T-helper 2 cell treated with Interferon-gamma antibody and Interleukin-4, amounts not matched to agents 100 ng/mL and 5 ng/mL, for 36 hours (primary cell): ENCODE measurements around the gene PIGU. TPM values are rescaled to one million over a fixed set of nuclear protein-coding genes. Genes with fewer than 3 reads are reported as not detected.

ENCODE experiments used
- intact Hi-C: fragments of 100-400 bp; cut with micrococcal nuclease; formaldehyde crosslinking; loops from one replicate; pipeline ENCODE4 v1.15.1; 2023
- total RNA-seq: library from RNA; stranded (reverse); gene quantifications from 2 replicates; pipeline ENCODE4 v1.2.3, GENCODE V29; 2022

Gene PIGU
- total RNA-seq, 1 donor from 2014 or later, result 22.0 TPM

DNA sequence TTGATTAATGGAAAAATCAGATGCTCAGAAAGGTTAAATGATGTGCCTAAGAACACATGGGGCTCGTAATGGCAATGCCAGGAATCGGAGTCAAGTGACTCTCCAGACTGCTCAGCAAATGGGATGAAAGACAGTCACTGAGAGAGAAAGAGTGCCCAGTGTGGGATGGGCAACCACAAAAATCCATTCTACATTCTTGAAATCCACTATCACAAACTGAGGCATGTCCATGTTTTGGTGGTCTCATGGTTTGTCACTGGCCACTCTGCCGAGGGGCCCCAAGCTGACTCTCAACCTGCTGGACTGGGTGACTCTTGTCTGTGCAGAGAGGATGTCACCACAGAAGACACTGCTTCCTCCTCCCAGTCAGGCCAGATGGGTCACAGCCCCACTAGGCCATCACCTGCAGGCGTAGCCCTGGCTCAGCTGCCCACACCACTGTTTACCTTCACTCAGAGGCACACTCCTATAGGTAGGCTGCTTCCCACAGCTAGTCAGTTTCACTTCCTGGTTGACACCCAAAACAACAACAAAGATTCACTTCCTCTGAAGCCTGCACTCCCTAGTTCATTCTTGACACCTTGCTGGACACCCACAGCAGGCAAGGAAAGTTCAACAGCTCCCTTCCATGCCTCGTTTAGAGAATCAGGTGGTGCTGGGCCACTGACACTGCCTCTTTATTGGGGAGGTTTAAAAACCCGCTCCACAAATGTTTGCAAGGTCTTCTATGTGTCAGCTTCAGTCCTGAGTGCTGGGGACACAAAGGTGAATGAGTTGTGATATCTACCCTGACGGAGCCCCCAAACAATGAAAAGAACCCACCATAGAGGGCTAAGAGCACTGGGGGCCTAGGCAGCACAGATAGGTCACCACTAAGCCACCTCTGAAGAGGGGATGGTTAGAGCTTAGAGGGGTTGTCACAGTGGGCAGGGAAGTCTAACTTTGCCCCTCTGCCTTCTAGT is 96.6 kb downstream of the PIGU start:
- intact Hi-C loops, result no loop called here

DNA sequence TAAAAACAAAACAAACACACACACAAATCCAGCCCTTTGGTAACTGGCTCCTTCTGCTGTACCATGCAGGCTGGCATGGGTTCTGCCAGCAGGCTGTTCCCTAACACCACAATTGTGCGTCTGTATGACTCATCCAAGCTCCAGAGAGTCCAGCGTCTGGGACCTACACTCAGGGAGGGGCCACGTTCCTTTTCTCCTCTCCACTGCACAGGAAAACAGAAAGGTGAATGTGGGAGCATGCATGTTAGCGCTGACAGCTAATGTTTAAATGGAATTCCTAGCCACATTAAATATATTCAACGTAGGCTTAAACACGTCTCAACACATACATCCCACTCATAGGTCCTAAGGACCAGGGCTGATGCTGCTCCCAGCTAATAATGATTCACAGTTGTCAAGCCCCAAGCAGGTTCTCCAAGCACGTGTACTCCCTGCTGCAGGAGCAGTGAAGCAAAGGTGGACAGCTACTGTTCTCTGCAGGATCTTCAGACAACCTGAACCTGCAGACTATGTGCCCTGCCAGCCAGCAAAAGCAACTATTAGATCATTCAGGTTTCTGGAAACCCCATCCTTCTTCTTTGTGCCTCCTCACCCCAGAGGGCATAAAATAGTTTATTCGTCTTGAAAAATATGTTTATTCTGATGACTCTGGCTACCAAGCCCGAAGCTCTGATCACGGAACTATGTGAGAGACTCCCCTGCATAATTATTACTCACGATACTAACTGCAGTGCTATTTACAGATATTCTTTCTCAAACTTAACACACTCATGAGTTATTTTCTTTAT is 97.5 kb downstream of the PIGU start:
- intact Hi-C loops, result no loop called here

GRCh38 chr20:34578521-34578920 is 98.4 kb downstream of the PIGU start:
- intact Hi-C loops, result no loop called here

- intact Hi-C loops, result no loop called here
These were observed 98.9 kb downstream of the PIGU start for GRCh38 chr20:34578025-34578424.

DNA sequence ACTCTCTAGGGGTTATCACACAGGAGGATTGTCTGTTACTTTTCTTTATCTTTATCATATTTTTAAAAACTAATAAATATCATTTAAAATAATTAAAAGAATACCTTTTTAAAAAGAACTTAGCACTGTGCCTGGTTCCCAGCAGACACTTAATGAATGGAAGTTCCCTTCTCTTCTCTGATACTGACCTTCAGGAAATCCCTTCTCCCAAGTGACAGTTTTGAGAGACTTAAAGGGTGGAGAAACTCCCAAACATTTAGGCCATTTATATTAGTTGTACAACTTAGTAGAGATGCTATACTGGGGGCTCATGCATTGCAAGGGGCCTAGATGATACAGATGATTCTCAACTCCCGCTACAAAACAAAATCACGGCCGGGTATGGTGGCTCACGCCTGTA is 99.8 kb downstream of the PIGU start:
- intact Hi-C loops, result no loop called here

DNA sequence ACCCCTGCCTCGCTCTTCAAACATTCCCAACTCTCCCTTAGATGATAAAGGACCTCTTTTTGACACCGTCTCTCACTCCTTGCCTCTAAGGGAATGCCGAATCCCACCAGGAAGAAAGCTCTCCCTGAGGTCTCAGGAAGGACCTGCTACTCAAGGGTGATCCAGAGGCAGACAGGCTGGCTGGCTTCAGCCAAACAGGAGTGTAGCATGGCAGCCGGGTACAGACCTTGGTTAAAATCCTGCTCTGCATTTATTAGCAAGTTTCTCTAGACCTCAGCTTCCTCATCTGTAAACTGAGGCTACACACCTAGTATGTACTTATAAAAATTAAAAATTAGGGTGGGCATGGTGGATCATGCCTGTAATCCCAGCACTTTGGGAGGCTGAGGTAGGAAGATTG is 101.1 kb downstream of the PIGU start:
- intact Hi-C loops, result no loop called here

GRCh38 chr20:34575271-34575670 is 101.6 kb downstream of the PIGU start:
- intact Hi-C loops, result no loop called here

GRCh38 chr20:34574861-34575260 is 102.0 kb downstream of the PIGU start:
- intact Hi-C loops, result no loop called here

DNA sequence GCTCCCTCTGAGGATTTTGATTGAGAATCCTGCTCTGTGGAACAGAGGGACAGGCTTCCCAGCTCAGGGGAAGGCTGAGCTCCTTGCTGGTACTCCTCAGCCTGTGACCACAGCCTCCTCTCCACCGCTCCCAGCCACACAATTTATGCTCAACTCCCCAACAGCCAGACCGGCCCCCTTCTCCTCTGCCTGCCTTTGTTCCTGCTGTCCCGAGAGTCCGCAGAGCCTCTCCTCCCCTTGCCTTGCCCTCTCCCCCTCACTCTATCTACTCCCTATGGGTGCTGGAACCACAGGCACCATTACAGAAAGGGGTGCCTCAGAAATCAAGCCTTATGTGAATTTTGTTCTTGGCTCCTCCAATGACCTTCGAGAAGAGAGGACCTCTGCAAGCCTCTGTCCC is 102.5 kb downstream of the PIGU start:
- intact Hi-C loops, result no loop called here

- intact Hi-C loops, result no loop called here
These were observed 103.2 kb downstream of the PIGU start for GRCh38 chr20:34573541-34574300.

- intact Hi-C loops, result no loop called here
These were observed 105.1 kb downstream of the PIGU start for GRCh38 chr20:34571753-34572152.

DNA sequence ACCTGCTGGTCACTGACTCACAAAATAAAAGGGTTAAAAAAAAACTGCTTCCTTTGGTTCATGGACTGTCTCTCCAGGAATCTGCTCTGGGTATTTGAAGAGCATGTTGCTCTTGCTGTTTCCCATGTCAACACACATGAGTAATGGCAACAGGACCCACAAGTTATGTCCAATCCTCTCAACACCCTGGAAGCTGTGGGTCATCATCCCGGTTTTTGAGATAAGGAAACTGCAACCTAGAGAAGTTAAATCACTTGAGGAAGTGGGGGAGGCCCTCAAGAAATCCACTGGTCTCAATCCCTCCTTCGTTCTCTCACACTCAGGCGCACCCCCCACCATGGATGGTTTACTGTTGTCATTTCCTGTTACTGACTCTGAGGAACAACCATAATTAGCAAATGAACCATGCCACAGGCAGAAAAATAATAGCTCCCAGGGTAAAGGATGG is 106.0 kb downstream of the PIGU start:
- intact Hi-C loops, result no loop called here

- intact Hi-C loops, result no loop called here
These were observed 107.3 kb downstream of the PIGU start for GRCh38 chr20:34569598-34569997.

DNA sequence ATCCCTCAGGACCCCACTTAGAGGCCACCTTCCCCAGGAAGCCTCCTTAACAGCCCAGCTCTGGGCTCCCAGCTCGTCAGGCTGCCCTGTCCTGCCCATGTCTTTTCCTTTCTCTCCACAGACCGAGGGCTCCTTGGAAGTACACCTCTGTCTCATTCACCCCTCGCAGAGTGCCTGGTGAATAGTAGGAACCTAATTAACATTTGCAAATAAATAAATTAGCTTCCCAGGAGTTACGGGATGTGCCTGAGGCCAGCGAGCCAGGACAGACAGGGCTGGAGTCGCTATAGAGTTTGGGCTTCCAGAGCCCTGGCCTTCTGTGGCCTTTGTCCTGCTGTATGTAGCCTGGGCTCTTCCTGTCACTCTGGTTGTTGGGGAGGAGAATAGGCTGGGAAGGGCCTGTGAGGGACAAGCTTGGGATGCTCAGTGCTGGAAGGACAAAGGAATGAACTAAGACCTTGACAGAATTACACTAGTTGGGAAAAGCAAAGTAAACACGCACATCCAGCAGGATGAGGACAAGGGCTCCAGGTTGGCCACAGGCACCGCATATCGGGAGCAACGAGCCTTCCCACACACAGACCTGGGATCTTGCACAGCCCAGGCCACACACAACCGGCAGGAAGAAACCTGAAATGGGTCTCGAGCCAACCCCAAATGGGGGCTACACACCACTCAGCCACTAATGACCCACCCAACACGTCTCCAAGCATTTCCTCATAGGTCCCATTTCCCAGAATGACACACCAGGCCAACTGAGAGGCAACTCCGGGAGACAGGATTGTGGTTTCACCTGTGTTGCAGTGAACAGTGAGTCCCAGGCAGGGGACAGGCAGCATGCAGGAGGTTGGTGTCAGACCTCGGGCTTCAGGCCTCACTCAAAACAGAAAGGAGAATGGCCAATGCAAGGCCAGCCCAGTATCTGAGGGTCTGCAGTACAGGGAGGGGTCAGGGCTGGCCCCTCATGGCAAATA is 108.7 kb downstream of the PIGU start:
- intact Hi-C loops, result no loop called here

DNA sequence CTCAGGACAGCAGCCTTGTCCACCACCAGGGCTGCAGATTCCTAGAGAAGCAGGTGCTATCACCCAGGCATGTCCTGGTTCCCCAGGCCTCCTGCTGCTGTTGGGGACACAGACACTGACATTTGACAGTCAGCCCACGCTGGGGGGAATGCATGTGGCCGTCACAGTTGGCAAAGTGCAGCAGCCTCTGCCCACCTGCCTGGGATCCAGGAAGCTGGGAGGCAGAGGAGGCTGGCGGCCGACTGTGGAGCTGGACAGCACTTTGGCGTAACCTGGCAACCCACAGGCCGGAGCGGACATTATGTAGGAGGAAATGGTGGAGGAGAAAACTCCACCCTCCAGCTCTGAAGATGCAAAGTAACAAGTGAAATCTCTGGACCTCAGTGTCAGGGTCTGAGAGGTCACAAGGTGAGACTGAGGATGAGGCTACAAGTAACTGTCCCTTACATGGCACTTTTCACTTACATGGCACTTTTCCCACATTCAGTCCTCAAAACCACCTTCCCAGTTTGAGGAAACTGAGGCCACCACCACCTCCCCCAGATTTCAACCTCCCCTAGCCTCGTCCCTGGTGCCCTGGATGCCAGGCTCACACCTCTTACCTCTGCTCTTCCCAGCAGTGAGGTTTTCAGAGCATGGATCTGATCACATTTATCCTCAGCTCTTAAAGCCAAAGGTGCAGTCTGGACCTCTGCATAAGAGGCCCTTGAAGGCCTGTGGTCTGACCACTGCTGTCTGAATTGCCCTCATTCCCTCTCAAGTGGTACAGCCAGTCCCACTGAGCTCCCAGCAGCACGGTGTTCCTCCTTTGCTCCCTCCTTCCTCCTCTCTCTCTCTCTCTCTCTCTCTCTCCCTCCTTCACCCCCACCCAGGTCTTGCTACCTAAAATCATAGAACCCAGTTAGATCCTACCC is 109.7 kb downstream of the PIGU start:
- intact Hi-C loops, result no loop called here

DNA sequence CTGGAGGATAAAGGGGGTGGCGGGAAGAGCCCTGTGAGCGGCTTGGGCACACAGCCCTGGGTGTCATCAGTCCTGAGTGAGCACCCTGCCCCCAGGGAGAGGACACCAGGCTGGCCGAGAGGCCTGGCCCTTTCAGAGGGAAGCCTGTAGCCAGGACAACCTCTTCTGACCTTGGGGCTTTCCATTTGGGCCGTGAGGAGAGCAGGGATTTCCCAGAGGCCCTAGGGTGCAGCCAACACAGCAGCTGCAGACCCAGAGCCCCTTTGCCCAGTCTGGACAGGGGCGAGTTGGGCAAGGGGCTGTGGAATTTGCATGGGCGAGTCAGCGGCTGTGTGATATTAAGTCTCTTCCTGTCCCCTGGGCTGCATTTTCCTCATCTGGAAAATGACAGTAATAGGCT is 112.1 kb downstream of the PIGU start:
- intact Hi-C loops, result no loop called here

DNA sequence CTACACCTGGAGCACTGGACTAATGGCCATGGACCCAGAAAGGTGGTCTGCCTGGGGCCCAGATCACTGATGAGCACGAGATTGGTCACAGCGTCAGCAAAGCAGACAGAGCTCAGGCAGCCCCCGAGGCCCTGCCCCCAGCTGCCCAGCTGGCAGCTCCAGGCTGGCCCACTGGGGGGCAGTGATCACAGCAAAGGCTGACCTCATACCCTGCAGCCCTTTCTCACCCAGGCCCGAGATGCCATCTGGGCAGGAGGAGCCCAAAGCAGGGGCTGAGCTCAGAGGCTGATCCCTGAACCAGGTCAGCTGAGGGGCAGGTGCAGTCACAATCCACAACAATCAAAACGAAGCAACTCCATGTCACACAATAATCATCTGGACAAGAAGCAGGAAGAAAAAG is 114.3 kb downstream of the PIGU start:
- intact Hi-C loops, result no loop called here

DNA sequence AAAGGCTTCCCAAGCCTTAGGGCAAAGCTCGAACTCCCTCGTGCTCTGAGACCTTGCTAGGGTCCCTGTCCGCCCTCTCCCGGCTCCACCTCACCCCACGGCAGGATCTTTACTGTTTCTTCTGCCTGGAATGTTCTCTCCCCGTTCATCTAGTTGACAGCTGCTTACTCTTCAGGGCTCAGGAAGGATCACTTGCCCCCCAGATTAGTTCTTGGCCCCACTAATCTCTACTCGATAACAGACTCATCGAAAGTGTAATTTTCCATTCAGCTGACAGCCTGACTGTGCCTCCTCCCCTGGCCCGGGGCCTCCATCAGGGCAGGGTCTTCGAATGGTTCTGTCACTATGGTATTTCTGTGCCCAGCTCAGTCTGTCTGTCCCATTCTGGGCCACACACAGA is 115.2 kb downstream of the PIGU start:
- intact Hi-C loops, result no loop called here

GRCh38 chr20:34560614-34561013 is 116.3 kb downstream of the PIGU start:
- intact Hi-C loops, result no loop called here
